Measurements from ENCODE around the gene EAF2. TPM values are rescaled to one million over a fixed set of nuclear protein-coding genes. Genes with fewer than 3 reads are reported as not detected.

EAF2 gene
- total and polyA plus RNA-seq, 2 of the 13 experiments (the other 11 are each of a cell fraction or from before 2014, with no cell fraction given): 4.0 to 14.6 TPM

DNA sequence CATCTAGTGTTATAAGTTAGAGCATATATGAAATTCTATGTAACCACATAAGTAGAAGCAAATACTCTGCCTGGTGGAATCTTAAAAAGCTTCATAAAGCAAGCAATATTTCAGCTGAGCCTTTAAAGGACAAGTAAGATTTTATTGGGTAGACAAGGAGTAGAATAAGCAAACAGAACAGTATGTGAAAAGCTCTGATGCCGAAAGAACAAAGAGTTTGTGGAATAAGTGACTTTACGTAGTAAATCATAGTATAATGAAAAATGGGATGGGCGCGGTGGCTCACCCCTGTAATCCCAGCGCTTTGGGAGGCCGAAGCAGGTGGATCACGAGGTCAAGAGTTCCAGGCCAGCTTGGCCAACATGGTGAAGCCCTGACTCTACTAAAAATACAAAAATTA is 9.9 kb downstream of the EAF2 start (continued):
- no peak for TF ChIP-seq GLI4 (CRISPR knock-in tag; IDR thresholded peaks at IDR 0.05; ENCODE audit: borderline replicate concordance)
- no peak for TF ChIP-seq ZBTB37 (CRISPR knock-in tag; IDR thresholded peaks at IDR 0.05)
- no peak for TF ChIP-seq KLF12 (CRISPR knock-in tag; IDR thresholded peaks at IDR 0.05; ENCODE audit: borderline replicate concordance)
- no peak for TF ChIP-seq HOXA3 (CRISPR knock-in tag; IDR thresholded peaks at IDR 0.05)

DNA sequence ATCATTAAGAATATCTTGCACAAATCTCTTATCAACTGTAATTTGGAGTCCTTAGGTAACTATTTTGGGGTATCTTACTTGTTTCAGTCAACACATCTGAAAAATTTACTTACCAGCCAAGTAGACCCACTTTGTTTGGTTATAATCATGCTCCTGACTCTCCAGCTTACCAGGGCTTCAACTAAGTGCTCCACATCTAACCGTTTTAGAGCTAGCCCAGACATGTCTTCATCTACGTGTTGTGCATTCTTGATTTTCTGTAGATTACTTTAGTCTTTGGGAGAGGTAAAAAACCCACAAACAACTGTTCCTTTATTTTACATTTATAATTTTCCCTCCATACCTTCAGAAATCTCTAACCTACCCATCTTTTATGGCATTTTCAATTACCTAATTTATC is 17.2 kb downstream of the EAF2 start:
- 100% methylated on average over 2 of the region's 2 CpGs for WGBS (ENCODE audit: low lambda C conversion rate)
- FAIRE-seq (no peak), ATAC-seq (no peak), DNase-seq (ENCODE audit: low spot score) (no peak)
- H3K36me3 ChIP-seq (replicated peaks in 1 of 2; ENCODE audit: control insufficient read depth in 1 of 2, insufficient read depth in 2 of 2, low read length in 2 of 2): no peaks in the 10 kb centered on the region; a peak in 1 of 5 replicates
- no peak overlapping the region for H3K4me2 ChIP-seq (ENCODE audit: low read depth, low read length)
- H3K27me3 ChIP-seq (ENCODE audit: control insufficient read depth in 1 of 2, insufficient read depth in 2 of 2, low read length in 2 of 2): no peaks in the 10 kb centered on the region
- no peak overlapping the region for H2AFZ ChIP-seq (ENCODE audit: low read length)
- BruUV-seq (replicated peaks): no TSS peak
- ChIA-PET POLR2A (no interaction called here), CTCF (ENCODE audit: low intra/inter-chr PET ratio, low total read pairs) (no interaction called here)
- H4K20me1 ChIP-seq (ENCODE audit: insufficient read depth, low read length): no peaks in the 10 kb centered on the region
- H3K79me2 ChIP-seq (ENCODE audit: insufficient read depth, low read length): no peaks in the 10 kb centered on the region
- intact Hi-C loops (cut with micrococcal nuclease; ENCODE audit: unreplicated experiment) (no loop called here), in situ Hi-C loops (cut with HindIII; ENCODE audit: extremely low pct_ligation_motif_present, low pct_unique_long_range_greater_than_20kb) (no loop called here)
- no peak overlapping the region for H3K9ac ChIP-seq (ENCODE audit: insufficient read depth, low read depth, low read length)
- H3K9me3 ChIP-seq (ENCODE audit: low read length): no peaks in the 10 kb centered on the region
- no peak for TF ChIP-seq MBD4 (IDR thresholded peaks at IDR 0.05; ENCODE audit: borderline replicate concordance, low read length)
- TF ChIP-seq U2AF1 (optimal IDR thresholded peaks at IDR 0.05; ENCODE audit: low read depth, low read length): no peak
- no peak for TF ChIP-seq ZNF530 (CRISPR knock-in tag; IDR thresholded peaks at IDR 0.05; ENCODE audit: low read depth)
- TF ChIP-seq GATAD2A (CRISPR knock-in tag; IDR thresholded peaks at IDR 0.05): no peak
- TF ChIP-seq ZNF484 (CRISPR knock-in tag; IDR thresholded peaks at IDR 0.05; ENCODE audit: borderline replicate concordance, low read depth): no peak
- no peak for TF ChIP-seq ZNF510 (CRISPR knock-in tag; IDR thresholded peaks at IDR 0.05; ENCODE audit: low read depth)
- no peak for TF ChIP-seq ZNF337 (CRISPR knock-in tag; IDR thresholded peaks at IDR 0.05; ENCODE audit: borderline replicate concordance, low read depth)
- no peak for TF ChIP-seq ZSCAN25 (CRISPR knock-in tag; IDR thresholded peaks at IDR 0.05)
- no peaks in the 10 kb centered on the region for H3K4me1 ChIP-seq (ENCODE audit: insufficient read depth, low read length)
- H3K4me3 ChIP-seq (replicated peaks in 1 of 3; ENCODE audit: insufficient read depth in 1 of 3, low read depth in 2 of 3, low read length in 3 of 3): no peak overlapping the region
- no peak overlapping the region for H3K27ac ChIP-seq (ENCODE audit: extremely low read length, insufficient read depth, low read length)

Measured in HepG2 (cell line).